ENCODE data around the gene HM13.
"Not testable (repeated sequence)": the region's sequence is repeated elsewhere in the genome, so short reads cannot be mapped to it uniquely, and the experiment has no call there.

HM13 gene

GRCh38 chr20:31502884-31503673 is 11.2 kb upstream of the HM13 start:
- TF ChIP-seq CTCF (IDR thresholded peaks at IDR 0.05; ENCODE audit: low read depth, low read length, poor library complexity, severe bottlenecking): peak; percentile 91
- not testable (repeated sequence) for H3K27me3 ChIP-seq (ENCODE audit: control insufficient read depth, low read length); H3F3A ChIP-seq (ENCODE audit: control insufficient read depth, insufficient read depth); H3K9me3 ChIP-seq (ENCODE audit: control insufficient read depth, insufficient read depth, low read length); H3K4me2 ChIP-seq (ENCODE audit: low read length); H3K36me3 ChIP-seq (ENCODE audit: control insufficient read depth, low read length); H4K20me1 ChIP-seq (ENCODE audit: control insufficient read depth, insufficient read depth, low read depth, low read length); H3K79me2 ChIP-seq (ENCODE audit: control insufficient read depth, low read length); H3K9me2 ChIP-seq (replicated peaks; ENCODE audit: control insufficient read depth, low read length); H3K4me1 ChIP-seq (ENCODE audit: control insufficient read depth, low read length); H3K27ac ChIP-seq (ENCODE audit: low read depth, low read length); H3K4me3 ChIP-seq (ENCODE audit: low read length)

GRCh38 chr20:31505903-31506302 is 8.3 kb upstream of the HM13 start:
- no peak overlapping the region for H3K4me2 ChIP-seq (ENCODE audit: low read length)
- TF ChIP-seq CTCF (IDR thresholded peaks at IDR 0.05; ENCODE audit: low read depth, low read length, poor library complexity, severe bottlenecking) (no peak), EZH2phosphoT487 (IDR thresholded peaks at IDR 0.05; ENCODE audit: borderline replicate concordance, low read length) (no peak)

DNA sequence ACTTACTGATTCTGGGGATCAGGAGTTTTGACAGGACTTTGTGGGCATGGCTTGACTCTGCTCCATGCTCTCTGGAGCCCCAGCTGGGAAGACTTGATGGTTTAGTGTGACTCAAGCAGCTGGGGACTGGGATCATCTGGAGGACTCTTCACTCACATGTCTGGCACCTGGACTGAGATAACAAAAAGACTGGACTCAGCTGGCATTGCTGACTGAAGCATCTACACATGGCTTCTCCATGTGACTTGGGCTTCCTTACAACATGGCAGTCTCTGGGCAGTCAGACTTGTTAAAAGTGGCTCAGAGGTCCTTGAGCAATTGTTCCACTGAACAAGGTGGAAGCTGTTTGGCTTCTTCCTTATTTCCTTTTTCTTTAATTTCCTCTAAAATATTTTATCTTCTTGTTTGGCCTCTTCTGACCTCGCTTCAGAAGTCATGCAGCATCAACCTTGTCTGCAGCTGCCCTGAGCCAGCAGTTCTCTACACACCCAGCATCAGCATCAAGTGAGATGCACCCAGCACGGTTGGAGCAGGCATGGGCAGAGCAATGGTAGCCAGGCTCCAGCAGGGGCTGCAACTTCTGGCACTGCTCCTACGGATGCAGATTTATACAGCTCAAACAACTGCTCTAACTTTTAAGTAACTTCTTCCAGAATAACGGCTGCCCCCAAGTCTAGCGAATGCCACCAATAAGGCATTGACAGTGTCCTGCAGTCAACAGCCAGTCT is 5.6 kb upstream of the HM13 start:
- Histone ChIP-seq H3K4me3 (ENCODE audit: low read length) (no peak overlapping the region), H3K79me2 (ENCODE audit: control insufficient read depth, low read length) (no peaks in the 10 kb centered on the region), H3K4me2 (ENCODE audit: low read length) (no peak overlapping the region), H3K4me1 (ENCODE audit: control insufficient read depth, low read length) (no peaks in the 10 kb centered on the region), H3K9me2 (replicated peaks; ENCODE audit: control insufficient read depth, low read length) (no peaks in the 10 kb centered on the region), H3F3A (ENCODE audit: control insufficient read depth, insufficient read depth) (no peaks in the 10 kb centered on the region), H3K36me3 (ENCODE audit: control insufficient read depth, low read length) (no peaks in the 10 kb centered on the region), H4K20me1 (ENCODE audit: control insufficient read depth, insufficient read depth, low read depth, low read length) (no peaks in the 10 kb centered on the region), H3K27me3 (ENCODE audit: control insufficient read depth, low read length) (0 out of 2 replicates have a peak, but pooled peaks cover 7% of the 10 kb centered on the region), H3K27ac (ENCODE audit: low read depth, low read length) (no peak overlapping the region), H3K9me3 (ENCODE audit: control insufficient read depth, insufficient read depth, low read length) (no peaks in the 10 kb centered on the region)
- TF ChIP-seq EZH2phosphoT487 (IDR thresholded peaks at IDR 0.05; ENCODE audit: borderline replicate concordance, low read length) (no peak), CTCF (IDR thresholded peaks at IDR 0.05; ENCODE audit: low read depth, low read length, poor library complexity, severe bottlenecking) (no peak)

More at GRCh38 chr20:31505903-31506302, 8.3 kb upstream of the HM13 start:
- Histone ChIP-seq H3K9me3 (ENCODE audit: control insufficient read depth, insufficient read depth, low read length) (no peaks in the 10 kb centered on the region), H3K9me2 (replicated peaks; ENCODE audit: control insufficient read depth, low read length) (no peaks in the 10 kb centered on the region), H3K36me3 (ENCODE audit: control insufficient read depth, low read length) (no peaks in the 10 kb centered on the region), H3K27ac (ENCODE audit: low read depth, low read length) (no peak overlapping the region), H3K4me1 (ENCODE audit: control insufficient read depth, low read length) (no peaks in the 10 kb centered on the region), H3K4me3 (ENCODE audit: low read length) (no peak overlapping the region), H3F3A (ENCODE audit: control insufficient read depth, insufficient read depth) (no peaks in the 10 kb centered on the region), H3K27me3 (ENCODE audit: control insufficient read depth, low read length) (0 out of 2 replicates have a peak, but pooled peaks cover 7% of the 10 kb centered on the region), H3K79me2 (ENCODE audit: control insufficient read depth, low read length) (no peaks in the 10 kb centered on the region), H4K20me1 (ENCODE audit: control insufficient read depth, insufficient read depth, low read depth, low read length) (no peaks in the 10 kb centered on the region)
